Measurements from ENCODE around the gene TSEN54.

Gene TSEN54

GRCh38 chr17:75488693-75489510 is 27.4 kb upstream of the TSEN54 start:
- no peak for DNase-seq (ENCODE audit: low read depth)

DNA sequence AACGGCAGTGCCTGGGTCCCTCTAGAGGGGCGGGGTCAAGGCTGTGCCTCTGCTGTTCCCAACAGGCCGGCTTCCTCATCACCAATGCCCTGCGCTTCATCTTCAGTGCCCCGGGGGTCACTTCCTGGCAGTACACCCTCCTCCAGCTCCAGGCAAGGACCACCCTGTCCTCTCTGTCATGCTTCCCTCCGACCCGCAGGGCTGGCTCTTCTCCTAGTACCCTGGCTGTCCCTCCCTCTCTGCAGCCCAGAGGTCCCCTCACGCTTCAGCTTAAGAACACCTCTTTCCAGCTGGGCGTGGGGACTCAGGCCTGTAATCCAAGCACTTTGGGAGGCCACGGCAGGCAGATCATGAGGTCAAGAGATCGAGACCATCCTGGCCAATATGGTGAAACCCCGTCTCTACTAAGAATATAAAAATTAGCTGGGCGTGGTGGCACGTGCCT is 26.8 kb upstream of the TSEN54 start:
- no peak for DNase-seq (ENCODE audit: low read depth)

GRCh38 chr17:75490173-75490743 is 26.1 kb upstream of the TSEN54 start:
- no peak for DNase-seq (ENCODE audit: low read depth)

DNA sequence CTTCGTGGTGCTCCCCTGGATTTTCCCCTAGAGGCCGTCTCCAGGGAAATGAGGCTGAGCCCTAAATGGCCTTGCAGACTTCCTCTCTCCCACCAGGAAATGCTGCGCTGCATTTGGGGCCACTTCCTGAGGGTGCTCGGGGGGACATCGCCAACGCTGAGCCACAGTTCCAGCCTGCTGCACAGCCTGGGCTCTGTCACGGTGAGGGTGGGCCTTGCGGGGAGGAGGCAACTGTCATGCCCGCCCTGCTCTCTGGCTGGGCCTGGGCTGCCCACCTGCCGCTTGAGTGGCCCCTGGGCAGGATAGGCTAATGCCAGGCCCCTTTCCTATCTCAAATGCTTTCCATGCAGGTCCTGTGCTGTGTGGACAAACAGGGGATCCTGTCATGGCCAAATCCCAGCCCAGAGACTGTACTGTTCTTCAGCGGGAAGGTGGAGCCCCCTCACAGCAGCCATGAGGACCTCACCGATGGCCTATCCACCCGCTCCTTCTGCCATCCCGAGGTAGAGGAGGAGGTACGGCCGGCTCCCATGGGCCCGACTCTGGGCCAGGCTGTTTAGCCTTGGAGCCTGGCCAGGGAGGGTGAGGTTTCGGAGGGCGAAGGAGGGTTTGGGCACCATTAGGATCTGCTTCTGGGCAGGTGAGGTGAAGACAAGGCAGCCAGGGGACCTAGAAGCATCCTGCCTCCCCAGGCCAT is 25.2 kb upstream of the TSEN54 start:
- no peak for DNase-seq (ENCODE audit: low read depth)

GRCh38 chr17:75491680-75492079 is 24.6 kb upstream of the TSEN54 start:
- DNase-seq (ENCODE audit: low read depth), result no peak

DNA sequence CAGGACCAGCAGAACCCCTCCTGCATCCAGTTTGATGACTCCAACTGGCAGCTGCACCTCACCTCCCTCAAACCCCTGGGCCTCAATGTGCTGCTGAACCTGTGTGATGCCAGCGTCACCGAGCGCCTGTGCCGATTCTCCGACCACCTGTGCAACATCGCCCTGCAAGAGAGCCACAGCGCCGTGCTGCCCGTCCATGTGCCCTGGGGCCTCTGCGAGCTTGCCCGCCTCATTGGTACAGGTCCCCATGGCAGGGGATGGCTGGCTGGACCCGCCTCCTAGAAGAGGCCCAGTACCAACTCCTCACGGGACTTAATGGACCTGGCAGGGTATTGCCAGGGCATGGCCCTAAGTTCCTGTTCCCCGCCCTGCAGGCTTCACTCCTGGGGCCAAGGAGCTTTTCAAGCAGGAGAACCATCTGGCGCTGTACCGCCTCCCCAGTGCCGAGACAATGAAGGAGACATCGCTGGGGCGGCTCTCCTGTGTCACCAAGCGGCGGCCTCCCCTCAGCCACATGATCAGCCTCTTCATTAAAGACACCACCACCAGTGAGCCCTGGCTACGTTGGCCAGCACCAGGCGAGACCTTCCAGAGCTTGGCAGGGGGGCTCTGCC is 23.7 kb upstream of the TSEN54 start:
- DNase-seq (ENCODE audit: low read depth), result no peak

DNA sequence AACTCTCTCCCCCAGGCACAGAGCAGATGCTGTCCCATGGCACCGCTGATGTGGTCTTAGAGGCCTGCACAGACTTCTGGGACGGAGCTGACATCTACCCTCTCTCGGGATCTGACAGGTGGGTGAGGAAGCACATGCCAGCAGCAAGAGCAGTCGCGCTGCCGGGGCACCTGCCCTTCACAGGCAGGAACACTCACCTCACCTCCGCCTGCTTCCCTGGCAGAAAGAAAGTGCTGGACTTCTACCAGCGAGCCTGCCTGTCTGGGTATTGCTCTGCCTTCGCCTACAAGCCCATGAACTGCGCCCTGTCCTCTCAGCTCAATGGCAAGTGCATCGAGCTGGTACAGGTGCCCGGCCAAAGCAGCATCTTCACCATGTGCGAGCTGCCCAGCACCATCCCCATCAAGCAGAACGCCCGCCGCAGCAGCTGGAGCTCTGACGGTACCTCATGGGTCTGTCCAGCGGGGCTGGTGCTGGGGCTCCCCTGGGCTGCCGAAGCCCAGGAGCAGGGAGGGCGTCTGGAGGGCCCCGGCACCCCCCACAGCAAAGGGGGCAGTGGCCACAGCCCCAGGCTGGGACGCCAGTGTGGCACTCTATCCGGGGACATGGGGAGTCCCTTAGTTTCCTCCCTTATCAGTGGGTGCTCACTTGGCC is 22.7 kb upstream of the TSEN54 start:
- DNase-seq (ENCODE audit: low read depth), result no peak

DNA sequence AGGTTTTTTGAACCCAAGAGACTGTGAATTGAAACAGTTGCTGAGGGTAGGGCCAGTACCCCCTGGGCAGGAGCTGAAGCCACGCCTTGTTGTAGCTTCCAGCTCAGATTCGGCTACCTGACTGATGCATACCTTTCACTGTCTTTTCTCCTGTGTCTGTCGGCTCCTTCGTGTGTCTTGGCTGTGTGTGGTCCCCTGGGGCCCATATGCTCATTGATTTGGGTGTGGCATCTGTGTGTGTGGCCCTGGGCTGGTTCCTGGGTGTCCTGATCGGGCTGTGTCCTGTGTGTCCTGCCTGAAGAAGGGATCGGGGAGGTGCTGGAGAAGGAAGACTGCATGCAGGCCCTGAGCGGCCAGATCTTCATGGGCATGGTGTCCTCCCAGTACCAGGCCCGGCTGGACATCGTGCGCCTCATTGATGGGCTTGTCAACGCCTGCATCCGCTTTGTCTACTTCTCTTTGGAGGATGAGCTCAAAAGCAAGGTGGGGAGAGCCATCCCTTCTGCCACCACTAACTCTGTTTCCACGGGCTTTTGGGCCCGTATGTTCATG is 21.9 kb upstream of the TSEN54 start:
- no peak for DNase-seq (ENCODE audit: low read depth)

- no peak for DNase-seq (ENCODE audit: low read depth)
These were observed 20.3 kb upstream of the TSEN54 start for GRCh38 chr17:75496005-75496404.

GRCh38 chr17:75498039-75498725 is 18.1 kb upstream of the TSEN54 start:
- no peak for DNase-seq (ENCODE audit: low read depth)

DNA sequence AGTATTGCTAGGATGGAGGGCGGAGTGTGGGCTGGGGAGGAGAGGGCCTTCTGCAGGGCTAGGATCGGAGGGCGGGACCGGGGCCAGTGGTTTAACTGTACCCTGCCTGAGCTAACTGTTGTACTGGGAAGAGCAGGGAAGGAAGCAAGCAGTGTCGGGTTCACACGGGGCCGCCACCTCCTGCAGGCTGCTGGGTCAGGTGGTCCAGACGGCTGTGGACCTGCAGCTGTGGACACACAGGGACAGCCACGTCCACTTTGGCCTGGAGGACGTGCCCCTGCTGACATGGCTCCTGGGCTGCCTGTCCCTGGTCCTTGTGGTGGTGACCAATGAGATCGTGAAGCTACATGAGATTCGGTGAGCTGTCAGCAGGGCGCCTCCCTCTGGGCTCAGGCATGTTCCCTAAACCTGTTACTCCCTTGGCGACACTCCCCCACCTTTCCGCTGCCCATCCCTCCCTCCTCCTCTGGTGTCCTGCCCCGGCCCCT is 17.6 kb upstream of the TSEN54 start:
- DNase-seq (ENCODE audit: low read depth), result no peak

DNA sequence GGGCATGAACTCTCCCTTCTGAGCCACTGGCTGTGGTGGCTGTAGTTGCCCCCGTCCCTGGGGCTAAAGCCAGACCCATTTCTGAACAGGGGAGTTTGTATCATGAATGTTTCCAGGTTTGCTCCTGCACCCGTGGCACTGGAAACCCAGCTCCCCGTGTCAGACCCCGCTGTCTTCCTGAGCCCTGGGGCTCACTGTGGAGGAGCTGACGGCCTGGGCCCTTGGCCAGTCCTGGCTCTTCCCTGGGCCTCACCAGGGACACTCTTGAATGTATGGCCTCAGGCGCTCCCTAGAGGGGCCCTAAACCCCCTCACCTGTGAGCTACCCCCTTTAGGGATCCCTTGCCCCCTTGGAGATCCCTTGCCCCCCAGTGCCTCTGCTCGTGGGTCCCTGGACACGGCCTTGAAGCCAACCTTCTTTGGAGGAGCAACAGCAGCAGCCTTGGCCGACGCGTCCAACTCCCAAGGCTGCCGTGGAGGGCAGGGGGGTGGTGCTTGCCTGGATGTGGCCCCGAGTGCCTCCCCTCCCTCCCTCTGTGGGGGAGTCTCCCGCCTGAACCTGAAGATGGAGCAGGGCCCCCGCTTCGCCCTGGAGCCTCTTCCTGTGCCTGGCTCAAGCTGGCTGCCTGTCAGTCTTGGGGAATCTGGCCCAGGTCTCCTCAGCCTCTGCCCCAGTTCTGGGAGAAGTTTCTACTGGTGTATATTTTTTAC is 16.9 kb upstream of the TSEN54 start:
- DNase-seq (ENCODE audit: low read depth), result no peak

DNA sequence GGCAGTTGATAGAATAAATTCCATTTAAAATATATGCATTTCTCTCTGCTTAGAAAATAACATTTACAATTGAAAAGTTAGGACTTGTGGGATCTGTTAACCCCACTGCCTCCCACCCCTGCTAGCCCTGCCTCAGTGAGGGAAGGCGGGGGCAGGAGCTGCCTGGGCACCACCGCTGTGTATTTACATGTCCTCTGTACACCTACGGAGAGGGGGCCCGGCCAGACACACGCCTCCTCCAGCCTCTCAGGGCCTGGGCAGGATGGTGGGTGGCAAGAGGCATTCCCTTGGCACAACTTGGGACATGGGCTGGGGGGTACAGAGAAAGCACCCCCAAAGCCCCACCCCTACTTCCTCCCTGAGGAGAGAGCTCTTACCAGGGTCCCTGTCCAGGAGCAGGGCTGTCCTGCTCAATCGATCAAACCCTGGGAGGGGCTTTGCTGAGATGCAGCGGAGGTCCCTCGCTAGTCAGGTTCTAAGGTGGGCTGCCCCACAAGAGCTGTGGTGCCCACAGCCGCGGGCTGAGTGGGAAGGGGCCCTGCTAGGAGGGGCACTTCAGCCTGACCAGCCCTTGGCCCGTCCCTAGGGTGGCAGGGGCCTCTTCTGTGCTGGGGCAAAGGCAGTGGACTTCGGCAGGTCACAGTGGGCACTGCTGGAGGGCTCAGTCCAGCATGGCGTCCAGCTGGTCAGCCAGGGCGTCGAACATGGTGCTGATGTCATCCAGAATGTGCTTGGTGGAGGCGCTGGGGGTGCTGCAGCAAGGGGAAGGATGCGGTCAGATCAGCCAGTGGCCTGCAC is 15.7 kb upstream of the TSEN54 start:
- DNase-seq (ENCODE audit: low read depth), result no peak

GRCh38 chr17:75501378-75502071 is 14.8 kb upstream of the TSEN54 start:
- no peak for DNase-seq (ENCODE audit: low read depth)

DNA sequence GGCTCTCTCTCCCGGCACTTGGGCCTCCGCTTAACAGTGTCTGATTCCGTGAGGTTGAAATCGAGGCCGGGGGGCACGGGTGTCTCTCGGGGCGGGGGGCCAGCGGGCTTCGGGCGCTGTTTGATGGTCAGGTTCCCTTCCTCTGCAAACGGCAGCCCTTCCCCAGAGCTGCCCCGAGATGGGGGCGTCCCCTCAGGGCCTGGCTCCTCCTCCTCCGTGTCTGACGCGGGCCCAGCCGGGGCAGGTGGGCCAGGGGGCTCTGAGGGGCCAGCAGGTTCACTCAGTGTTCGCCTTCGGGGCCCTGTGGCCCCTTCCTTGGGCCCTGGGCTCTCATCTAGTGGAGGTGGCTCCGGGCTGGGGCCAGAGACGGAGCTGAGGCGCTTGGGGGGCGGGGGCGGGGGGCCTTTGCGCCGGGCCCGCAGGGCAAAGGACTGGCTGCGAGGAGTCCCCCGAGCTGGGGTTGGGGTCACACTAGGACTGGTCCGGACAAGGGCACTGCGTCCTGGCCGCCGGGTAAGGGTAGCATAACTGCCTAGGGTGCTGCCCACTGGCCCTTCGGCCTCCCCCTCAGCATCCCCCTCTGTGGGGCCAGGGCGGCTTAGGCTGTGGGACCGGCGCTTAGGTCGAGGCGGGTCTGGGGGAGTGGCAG is 14.1 kb upstream of the TSEN54 start:
- DNase-seq (ENCODE audit: low read depth), result no peak

GRCh38 chr17:75502721-75503329 is 13.5 kb upstream of the TSEN54 start:
- DNase-seq (ENCODE audit: low read depth), result no peak

- no peak for DNase-seq (ENCODE audit: low read depth)
These were observed 12.9 kb upstream of the TSEN54 start for GRCh38 chr17:75503337-75503950.

DNA sequence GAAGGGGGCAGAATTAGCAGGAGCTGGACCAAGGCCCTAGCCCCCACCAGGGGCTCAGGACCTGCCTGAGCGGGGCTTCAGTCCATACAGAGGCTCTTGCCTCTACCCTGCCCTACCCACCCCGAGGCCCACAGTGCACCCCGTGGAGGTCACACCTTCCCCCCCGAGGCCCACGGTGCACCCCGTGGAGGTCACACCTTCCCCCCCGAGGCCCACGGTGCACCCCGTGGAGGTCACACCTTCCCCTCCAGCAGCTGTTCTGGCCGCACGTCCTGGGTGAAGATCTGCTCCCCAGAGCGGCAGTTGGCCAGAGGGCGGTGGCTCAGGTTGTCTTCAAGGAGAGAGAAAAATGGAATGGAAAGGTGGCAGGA is 12.4 kb upstream of the TSEN54 start:
- DNase-seq (ENCODE audit: low read depth), result no peak
